Vagina (tissue), 2 donors: ENCODE data around the gene CCR5.

ENCODE experiments used
- CTCF ChIP-seq, 3 experiments: fragments of 450-650 bp in 2 of 3; fragments of 200-600 bp in 1 of 3; sonication (generic) in 1 of 3; IDR thresholded peaks; one replicate each; pipeline ENCODE4 v1.5.1; 2017 to 2019; ENCODE audit warnings: antibody characterized with exemption in 3 of 3, mild to moderate bottlenecking in 2 of 3, moderate library complexity in 2 of 3
- POLR2A ChIP-seq, 2 donors: fragments of 450-650 bp; IDR thresholded peaks; one replicate each; pipeline ENCODE4 v1.6.1; 2017; ENCODE audit warnings: antibody characterized with exemption in 2 of 2, mild to moderate bottlenecking in 2 of 2, moderate library complexity in 2 of 2
- POLR2AphosphoS5 ChIP-seq, 2 donors: sonication (generic); formaldehyde crosslinking; IDR thresholded peaks; one replicate each; pipeline ENCODE4 v1.9.0; 2017; ENCODE audit warnings: antibody characterized with exemption in 2 of 2, mild to moderate bottlenecking in 2 of 2, low read depth in 1 of 2; ENCODE audit not compliant: insufficient read depth in 1 of 2

GRCh38 chr3:46381625-46382024 is 10.9 kb downstream of the CCR5 start:
- TF ChIP-seq POLR2A (IDR thresholded peaks at IDR 0.05) (no peak), CTCF (IDR thresholded peaks at IDR 0.05) (no peak), POLR2AphosphoS5 (IDR thresholded peaks at IDR 0.05; ENCODE audit: insufficient read depth in 1 of 2, low read depth in 1 of 2) (no peak)
